ENCODE data around the gene CSF2.

The CSF2 gene

DNA sequence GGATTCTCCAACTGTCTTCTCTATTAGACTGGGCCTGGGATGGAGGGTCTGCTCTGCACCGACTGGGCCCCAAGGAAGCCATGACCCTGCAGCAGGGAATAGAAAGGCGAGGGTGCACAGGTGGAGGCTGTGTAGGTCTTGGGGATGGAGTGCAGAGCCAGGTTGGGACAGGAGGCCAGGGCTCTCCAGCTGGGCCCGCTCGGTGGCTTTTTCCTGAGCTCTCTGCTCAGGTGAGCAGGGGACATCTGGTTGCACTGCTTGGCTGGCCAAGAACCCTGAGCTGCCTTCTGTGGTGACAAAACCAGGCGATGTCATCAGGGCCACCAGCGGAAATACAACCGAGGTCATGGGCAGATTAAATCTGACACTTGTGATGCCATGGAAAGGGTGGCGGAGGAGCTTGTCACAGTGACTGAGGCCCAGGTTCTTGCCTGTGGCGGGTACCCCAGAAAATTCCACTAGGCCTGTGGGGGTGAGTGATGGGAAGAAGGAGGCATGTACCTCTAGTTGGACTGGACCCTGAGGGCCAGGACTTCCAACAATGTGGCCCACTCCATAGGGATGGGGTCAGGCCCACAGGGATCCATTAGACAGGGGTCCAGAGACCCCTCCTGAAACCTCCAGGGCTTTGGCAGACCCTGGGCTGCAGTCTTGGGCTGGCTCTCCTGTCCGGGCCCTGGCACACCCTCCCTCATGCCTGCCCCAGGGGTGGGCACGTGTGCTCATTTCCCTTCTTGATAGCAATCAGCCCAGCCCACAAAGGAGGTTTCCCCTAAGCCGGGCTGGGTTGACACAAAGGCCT is 17.6 kb upstream of the CSF2 start:
- DNase-seq: no peak

DNA sequence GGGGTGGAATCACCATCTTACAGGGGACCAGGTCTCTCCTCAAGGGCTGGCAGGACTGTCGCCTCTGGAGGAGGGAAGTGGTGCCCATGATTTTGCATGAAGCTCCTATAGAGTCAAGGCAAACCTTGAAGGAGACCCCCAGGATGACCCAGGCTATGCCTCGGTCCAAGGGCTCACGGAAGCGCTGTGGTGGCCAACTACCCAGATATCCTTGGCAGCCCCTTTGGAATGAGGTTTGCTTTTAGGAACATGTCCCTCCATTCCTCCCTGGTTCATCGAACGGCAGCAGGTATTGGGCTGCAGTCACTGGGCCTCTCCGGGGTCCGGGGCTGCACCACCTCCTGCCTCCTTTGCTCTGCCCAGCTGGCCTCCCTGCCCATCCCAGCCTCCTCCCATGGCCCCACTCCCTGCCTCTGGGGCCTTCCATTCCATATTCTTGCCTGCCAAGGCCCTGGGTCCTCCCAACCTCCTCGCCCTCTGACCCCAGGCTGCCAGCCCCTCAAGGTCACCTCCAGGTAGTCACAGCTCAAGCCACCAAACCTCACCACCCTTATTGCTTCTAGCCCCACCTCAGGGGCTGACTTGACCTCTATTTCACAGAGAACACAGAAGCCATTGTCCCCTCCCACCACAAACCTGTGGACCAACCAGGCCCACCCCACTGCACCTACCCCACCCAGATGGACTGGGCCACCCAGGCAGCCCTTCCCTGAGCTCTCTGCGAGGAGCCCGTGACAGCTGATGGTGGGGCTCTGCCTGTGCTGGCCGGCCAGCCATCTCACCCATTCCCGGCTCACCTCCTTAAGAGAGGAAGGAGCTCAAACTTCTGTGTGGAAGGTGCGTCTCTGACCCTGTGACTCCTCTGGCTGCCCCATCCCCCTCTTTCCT is 16.7 kb upstream of the CSF2 start:
- DNase-seq: no peak

DNA sequence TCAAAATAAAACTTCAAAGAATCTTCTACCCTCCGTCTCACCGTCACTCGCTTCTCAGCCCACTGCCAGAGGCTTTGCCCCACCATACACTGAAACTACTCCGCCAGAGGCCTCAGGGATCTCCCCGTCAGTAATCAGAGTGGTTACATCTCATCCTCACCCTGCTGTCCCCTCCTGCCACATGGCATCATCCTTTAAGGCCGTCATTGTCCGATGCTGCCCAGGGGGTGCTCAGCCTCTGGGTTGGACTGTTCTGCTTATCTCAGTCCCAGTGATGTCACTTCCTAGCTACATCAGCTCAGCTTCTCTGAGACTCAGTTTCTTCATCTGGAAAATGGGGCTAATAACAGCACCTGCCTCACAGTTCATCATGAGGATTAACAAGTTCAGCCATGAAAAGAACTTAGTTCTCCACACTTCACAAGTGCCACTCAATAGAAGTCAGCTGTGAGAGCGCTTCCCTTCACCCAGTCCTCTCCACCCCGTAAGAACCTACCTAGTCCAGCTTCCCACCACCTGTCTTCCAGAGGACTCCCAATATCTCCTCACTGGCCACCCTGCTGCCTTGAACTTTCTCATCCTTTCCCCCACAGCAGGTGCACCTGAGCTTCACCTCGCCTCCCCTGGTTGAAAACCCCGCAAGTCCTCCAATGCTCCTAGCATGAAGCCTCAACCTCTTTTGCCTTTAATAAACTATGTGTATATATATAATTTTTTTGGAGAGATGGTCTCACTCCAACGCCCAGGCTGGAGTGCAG is 15.9 kb upstream of the CSF2 start:
- DNase-seq: no peak

DNA sequence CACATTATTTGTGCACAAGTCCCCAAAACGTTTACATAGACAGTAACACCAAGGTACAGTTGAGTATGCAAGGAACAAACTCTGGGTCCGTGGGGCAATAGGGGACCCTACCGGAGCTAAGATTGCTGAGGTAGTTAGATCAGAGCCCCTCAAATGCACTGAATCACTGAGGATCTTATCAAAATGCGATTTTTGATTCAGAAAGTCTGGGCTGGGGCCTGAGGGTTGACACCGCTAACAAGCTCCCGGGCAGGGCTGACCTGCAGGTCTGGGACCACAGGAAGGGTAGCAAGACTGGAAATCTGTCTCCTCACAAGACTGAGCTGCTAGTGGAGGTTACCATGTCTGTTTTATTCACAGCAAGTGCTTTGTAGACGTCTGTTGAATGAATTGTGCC is 14.9 kb upstream of the CSF2 start:
- DNase-seq: no peak

DNA sequence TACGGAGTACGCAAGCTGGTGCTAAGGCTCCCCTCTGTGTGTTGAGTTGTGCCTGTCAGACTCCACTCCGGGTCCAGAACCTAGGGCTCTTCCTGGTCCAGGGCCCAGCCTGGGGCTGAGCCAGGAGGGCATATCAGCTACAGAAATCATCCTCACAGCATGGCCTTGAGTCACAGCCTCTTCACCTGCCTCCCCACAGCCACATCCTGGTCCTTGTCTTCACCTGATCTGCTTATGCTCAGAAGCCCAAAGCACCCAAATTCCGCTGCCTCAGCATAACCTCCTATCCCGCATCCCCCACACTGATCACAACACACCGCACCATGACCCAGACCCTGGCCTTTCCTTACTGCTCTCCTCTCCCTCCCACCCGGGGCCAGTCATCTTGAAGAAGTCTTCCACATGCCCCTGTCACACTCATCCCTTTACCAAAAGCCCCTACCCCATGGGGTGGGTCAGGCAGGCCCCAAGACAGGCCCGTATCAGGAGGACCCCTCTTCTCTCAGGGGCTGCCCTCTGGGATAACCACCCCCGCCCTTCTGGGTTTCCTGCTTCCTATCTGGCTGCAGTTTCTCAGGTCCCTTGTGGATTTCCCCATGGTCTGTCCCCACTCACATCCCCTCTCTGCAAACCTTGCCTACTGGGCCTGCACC is 14.4 kb upstream of the CSF2 start:
- no peak for DNase-seq

DNA sequence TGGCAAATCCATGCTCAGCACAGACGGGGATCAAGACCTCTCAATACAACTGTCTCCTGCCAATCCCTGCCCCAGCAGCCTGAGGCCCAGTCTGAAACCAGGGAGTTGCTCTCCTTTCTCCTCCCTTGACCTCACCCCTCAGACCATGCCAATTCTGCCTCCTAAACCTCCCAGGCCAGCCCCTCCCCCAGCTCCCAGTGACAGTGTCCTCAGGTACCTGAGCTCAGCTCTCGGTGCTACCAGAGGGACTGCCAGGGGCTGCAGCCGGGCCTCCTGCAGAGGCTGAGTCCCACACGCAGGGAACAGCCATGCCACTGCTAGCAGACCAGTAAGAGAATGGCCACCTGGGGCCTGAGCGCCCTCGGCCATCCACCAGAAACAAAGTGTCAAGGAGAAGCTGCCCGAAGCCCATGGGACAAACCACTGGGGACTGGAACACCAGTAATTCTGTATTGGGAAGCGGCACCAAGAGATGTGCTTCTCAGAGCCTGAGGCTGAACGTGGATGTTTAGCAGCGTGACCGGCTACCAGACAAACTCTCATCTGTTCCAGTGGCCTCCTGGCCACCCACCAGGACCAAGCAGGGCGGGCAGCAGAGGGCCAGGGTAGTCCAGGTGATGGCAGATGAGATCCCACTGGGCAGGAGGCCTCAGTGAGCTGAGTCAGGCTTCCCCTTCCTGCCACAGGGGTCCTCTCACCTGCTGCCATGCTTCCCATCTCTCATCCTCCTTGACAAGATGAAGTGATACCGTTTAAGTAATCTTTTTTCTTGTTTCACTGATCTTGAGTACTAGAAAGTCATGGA is 13.7 kb upstream of the CSF2 start:
- no peak for DNase-seq

DNA sequence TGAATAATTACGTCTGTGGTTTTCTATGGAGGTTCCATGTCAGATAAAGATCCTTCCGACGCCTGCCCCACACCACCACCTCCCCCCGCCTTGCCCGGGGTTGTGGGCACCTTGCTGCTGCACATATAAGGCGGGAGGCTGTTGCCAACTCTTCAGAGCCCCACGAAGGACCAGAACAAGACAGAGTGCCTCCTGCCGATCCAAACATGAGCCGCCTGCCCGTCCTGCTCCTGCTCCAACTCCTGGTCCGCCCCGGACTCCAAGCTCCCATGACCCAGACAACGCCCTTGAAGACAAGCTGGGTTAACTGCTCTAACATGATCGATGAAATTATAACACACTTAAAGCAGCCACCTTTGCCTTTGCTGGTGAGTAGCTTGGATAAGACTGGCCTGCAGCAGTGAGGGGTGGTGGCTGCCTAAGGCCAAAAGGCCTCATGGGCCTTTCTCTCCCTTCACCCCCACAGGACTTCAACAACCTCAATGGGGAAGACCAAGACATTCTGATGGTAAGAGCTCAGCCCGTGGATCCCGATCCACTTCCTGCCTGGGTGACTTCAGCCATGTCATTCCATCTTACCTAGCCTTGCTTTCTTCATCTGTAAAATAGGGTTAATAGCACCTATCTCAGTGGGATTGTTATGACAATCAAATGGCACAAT is 13.0 kb upstream of the CSF2 start, which contains the start of gene IL3:
Gene IL3 (plus strand): TSS at position 155 of the 661 bp plus-strand sequence. CDS start 52 bp downstream, at position 207.
- DNase-seq: no peak

DNA sequence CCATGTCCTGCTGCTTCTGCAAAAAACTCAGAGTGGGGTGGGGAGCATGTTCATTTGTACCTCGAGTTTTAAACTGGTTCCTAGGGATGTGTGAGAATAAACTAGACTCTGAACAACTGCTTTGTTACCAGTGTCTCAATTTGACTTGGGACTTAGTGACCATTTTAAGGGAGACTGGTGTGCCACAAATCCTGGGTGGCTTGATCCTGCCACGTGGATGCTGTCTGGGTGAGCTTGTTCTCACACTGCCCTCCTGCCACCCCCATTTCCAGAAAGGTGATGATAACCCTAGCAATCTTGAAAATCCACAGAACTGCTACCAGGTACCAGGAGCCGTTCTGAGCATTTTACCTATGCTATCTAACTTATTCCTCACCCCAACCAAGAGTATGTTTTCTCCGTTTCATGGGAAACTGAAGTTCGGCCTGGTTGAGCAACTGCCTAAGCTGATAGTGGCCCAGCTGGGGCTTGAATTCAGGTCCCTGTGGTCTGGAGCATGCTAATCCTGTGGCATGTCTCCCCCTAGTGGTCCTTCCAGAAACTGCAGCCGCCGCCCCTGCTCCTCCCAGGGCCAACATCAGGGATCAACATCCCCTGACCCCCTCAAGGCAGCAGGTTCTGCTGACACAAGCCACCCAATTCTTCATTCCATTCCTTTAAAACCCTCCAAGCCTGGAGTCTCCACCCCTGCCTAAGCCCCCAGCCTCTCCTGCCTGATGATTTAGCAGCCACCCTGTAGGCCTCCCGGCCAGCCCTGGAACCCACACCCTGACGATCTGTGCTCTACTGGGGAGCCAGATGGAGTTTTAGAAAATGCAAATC is 10.3 kb upstream of the CSF2 start:
- no peak for DNase-seq

DNA sequence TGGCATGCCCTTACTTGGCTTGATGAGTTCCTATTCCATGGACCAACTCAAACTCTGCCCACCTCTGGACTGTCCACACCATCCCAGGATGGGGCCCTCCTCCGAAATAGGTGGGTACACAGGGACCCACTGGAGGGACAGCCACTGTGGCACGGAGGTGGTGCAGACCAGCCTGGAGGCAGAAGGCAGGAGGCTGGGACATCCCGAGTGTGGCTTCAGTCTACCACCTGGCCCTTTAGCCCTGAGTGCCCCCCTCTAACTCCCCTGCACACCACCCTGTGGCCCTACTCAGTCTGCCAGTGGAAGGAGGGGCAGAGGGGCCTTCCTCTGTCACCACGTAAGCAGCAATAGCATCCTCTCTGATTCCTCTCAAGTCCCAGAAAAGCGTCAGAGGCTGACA is 9.4 kb upstream of the CSF2 start:
- DNase-seq: no peak

DNA sequence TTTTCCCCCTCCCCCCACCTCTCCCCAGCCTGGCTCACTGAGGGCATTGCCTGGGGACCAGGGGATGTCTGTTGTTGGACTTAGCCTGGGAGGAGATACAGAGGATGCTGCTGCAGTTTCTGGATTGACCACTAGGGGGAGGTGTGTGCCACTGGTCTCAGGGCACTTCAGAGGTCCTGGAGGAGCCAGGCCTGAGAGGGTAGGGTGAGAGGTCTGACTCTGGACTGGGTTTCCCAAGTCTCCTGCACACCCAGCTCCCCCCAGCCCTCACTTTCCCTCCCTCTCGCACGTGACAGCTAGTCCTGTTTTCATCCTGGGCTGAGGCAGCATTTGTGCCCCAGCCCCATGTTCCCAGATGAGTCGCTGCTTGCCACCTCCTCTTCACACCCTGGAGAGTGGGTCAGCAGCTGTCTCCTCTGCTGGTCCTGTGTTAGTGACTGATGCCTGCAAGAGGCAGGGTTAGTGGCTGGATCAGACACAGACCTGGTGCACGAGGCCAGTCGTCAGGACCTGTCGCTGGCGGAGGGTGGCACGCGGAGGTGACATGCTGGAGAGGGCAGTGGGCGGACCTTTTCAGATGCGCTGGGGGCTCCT is 8.8 kb upstream of the CSF2 start:
- DNase-seq: no peak

DNA sequence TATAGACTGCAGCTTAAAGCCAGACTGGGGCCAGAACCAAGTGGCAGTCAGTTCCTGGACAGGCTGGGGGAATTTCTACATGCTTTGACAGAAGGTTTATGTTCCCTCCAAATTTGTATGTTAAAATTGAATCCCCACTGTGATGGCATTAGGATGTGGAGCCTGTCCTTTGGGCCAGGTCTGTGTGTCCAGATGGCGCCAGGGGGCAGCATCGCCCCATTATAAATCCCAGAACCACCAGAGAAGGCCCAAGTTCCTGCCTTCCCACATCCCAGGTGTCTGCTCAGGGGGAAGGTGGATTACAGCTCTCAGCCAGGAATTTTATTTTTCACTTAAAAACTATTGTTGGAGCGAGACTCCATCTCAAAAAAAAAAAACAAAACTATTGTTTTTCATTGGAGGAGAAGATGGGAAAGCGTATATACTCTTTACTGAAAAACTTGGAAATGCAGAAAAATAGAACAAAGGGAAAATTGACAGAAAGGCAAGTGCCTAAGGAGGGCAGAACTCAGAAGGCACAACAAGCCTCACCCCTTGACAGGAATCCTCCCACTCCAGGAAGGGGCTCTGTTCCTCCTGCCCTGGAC is 8.1 kb upstream of the CSF2 start:
- DNase-seq: no peak

DNA sequence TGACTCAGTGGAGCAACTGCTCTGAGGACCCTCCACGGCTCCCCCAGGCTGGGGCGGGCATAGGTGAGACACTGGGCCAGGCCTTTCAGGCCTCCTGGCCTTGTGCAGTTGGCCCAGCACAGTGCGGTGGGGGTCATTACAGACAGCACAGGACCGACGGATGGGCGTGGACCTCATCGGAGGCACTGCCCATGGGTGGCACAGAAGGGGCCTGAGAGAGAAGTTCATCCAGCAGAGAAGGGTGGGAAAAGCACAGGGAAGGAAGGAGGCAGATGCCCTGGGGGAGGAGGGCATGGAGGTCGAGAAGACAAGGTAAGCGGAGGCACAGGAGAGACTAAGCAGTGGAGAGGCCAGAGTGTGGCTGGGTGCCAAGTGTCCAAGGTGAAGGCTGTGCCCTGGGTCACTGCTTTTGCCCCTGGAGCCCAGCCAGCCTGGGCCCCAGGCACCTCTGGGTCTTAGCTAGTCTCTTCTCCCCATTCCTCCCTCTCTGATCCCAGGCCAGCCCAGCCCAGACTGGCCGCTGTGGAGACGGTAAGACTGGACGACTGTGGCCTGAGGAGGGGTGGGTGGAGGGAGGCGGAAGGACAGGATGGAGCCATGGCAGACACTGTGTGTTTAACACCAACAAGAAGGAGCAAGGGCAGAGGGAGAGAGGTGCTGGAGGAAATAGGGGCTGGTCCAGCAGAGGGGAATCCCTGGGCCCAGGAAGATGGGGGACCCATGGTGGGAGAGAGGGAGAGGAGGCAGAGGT is 7.5 kb upstream of the CSF2 start:
- DNase-seq: no peak

DNA sequence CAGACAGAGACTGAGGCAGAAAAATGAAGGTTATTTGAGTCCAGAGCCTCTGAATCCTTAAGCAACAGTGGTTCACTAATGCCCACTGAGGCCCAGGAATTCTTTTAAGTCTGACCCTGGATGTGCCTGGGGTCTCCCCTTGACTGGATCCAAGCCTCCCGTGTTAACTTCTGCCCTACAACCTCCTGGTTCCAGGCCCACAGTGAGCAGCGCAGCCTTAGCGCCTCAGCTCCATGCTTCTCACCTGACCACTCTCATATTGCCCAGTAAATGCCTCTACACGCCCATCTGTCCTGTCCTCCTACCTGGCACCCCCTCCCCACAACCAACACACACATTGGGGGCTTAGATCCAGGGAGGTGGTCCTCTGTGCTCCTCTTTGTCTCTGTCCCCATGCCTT is 6.7 kb upstream of the CSF2 start:
- DNase-seq: no peak

DNA sequence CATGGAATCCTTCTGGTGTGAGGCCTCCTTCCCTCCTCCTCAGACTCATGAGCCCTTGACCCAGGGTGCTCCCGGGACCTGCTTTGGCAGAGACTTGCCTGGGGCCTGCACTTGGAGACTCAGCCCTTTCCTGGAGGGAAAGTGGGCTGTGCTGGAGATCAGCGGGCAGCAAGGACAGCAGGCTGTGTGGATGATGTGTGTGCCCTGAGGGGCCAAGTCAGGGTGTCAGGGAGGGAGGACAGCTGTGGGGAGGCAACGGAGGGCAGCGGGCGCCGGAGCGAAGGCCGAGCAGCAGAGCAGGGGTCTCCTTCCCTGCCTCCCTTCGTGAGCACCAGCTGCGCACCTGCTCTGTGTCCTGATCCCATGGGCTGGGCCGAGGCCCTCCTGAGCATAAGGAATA is 6.1 kb upstream of the CSF2 start:
- DNase-seq: no peak

DNA sequence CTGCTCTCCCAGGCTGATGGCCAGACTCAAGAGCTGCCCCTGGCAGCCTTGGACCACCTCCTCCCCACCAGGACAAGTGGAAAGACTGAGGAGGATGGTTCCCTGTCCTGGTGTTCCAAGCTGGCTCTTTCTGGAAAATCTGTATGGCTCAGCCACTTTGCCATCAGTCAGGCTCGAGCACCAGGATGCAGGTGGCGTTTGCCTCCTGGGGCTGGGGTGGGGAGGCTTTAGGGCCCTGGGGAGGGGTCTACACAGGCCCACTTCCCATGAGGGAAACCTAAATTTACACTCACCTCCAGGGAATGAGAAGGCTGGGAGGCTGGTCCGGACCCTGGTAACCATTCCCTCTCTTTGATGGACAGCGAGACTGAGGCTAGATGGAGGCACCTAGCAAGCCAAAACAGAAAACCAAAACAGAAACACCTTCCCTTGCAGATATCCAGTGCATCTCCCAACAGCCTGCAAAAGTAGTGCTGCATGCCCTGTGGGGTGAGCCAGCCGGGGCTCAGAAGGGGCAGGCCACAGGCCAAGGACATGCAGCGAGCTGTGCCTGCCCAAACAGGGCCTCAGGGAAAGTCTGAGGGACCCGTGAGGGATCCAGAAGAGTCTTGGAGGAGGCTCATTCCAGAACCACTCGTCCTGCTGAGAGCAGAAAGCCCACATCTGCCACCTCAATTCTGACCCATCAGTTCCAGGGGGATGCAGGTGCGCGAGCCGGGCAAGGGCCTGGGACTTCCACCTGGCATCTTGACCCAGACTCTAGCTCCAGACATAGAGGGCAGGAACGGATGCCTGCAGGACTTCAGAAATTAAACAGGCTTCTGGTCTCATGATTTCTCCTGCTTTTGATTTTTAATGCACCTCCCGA is 5.4 kb upstream of the CSF2 start:
- no peak for DNase-seq

DNA sequence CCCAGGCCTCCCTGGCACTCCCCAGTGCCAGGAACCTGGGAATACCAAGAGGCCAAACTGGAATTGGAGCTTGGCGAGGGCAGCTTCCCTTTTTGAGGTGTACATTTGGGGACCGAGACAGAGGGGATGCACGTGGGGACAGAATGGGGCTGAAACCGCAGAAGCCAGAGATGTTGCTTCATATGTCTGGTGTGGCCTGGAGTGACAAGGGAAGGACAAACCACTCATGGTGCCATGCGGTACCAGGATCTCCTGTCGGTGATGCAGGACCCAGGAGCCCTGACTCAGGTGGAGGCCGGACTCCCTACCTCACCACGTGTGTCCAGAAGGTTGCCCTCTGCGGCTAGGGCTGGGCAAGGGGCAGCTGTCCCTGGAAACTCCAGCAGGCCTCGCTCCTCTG is 4.0 kb upstream of the CSF2 start:
- no peak for DNase-seq

DNA sequence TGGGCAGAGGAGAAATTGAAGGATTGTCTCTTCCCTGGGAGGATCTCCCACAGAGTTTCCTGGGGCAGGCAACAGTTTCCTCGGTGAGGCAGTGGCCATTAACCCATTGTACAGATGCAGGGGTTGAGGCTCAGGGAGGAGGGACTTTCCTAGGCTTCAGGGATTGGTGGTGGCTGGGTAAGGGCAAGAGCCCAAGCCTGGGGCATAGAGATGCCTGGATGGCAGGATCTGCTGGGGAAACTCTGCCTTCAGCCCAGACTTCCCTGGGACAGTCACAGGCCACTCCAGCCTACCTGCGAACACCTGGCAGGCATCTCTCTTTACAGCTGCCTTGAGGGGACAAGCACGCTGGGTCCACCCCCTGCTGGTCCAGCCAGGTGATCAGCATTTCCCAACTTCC is 3.6 kb upstream of the CSF2 start:
- DNase-seq: no peak

All from NCI-H2107 (cell line).